Astrocyte of the cerebellum (primary cell): ENCODE measurements around the gene GPR4.
"Not testable (repeated sequence)": the region's sequence is repeated elsewhere in the genome, so short reads cannot be mapped to it uniquely, and the experiment has no call there.

Source experiments
- DNase-seq: peaks from one replicate; pipeline ENCODE4 v3.0.0-alpha.2; 2011; ENCODE audit warnings: low read depth
- H3K4me3 ChIP-seq: 2 replicates; pipeline ENCODE4 v1.5.1; 2011; ENCODE audit warnings: mild to moderate bottlenecking, low read depth, low read length, moderate library complexity
- in situ Hi-C: cut with HindIII; loops from 2 replicates; pipeline ENCODE4 v1.10.0; 2017; ENCODE audit warnings: low sequenced_read_pairs
- TF ChIP-seq, protein P1 (sequence below): IDR thresholded peaks from 2 replicates; pipeline ENCODE4 v1.5.1; 2012; ENCODE audit warnings: low read length, low read depth, moderate library complexity, mild to moderate bottlenecking; ENCODE audit errors: missing control alignments

GPR4 gene

GRCh38 chr19:45637890-45638667 lies 36.1 kb upstream of the GPR4 start:
- H3K4me3 ChIP-seq: peak overlapping the region; percentile 65
- DNase-seq: no peak
- in situ Hi-C loops: no loop called here
- TF ChIP-seq, protein P1, sequence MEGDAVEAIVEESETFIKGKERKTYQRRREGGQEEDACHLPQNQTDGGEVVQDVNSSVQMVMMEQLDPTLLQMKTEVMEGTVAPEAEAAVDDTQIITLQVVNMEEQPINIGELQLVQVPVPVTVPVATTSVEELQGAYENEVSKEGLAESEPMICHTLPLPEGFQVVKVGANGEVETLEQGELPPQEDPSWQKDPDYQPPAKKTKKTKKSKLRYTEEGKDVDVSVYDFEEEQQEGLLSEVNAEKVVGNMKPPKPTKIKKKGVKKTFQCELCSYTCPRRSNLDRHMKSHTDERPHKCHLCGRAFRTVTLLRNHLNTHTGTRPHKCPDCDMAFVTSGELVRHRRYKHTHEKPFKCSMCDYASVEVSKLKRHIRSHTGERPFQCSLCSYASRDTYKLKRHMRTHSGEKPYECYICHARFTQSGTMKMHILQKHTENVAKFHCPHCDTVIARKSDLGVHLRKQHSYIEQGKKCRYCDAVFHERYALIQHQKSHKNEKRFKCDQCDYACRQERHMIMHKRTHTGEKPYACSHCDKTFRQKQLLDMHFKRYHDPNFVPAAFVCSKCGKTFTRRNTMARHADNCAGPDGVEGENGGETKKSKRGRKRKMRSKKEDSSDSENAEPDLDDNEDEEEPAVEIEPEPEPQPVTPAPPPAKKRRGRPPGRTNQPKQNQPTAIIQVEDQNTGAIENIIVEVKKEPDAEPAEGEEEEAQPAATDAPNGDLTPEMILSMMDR: no peak

DNA sequence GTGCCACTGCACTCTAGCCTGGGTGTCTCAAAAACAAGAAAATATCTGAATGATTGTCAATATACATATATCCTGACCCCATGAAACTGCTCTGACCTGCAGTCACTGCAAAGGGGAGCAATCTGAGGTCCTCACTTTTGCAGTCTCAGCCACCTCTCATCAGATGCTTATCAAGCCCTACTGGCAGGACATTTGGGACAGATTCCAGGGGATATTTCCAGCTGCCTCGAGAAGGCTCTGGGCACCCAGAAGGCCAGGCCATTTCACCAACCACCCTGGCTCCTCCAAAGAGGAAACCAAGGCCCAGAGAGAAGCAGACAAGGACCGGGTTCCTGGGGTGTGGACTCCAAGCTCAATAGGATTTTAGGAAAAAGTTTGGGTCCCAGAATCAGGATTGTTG lies 34.9 kb upstream of the GPR4 start:
- in situ Hi-C loops: no loop called here
- TF ChIP-seq, protein P1: no peak
- no peak for DNase-seq
- H3K4me3 ChIP-seq: no peak overlapping the region

DNA sequence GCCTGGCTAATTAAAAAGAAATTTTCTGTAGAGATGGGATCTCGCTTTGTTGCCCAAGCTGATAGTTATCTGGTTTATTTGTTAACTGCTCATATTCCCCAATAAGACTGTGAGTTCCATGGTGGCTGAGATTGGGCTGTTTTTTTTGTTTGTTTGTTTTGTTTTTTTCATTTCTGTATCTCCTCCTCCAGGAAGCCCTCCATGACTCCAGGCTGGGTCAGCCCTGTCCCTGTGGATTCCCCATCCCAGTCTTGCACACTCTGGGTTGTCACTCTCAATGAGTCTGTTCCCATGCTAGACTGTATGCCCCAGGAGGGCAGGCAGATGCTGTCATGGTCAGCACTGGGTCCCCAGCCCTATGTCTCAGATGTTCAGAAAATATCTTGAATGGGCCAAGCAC lies 34.3 kb upstream of the GPR4 start:
- TF ChIP-seq, protein P1: no peak
- in situ Hi-C loops: no loop called here
- no peak overlapping the region for H3K4me3 ChIP-seq
- DNase-seq: no peak

GRCh38 chr19:45632468-45633196 lies 30.6 kb upstream of the GPR4 start:
- no peak overlapping the region for H3K4me3 ChIP-seq
- in situ Hi-C loops: no loop called here
- peak; percentile 67 for DNase-seq
- TF ChIP-seq, protein P1: no peak

DNA sequence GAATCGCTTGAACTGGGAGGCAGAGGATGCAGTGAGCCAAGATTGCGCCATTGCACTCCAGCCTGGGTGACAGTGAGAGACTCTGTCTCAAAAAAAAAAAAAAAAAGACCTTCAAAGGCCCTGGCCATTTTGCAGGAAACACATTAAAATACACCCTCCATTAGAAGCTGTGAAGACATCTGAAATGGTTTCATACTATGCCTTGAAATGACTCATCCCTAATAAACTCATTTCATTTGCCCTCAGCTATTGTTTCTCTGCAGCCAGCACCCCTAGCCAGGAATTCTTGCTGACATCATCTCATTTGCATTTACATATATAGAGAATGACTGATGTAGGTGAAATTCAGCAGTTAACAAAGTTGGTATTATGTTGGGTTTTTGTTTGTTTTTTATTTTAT lies 28.5 kb upstream of the GPR4 start:
- H3K4me3 ChIP-seq: no peak overlapping the region
- in situ Hi-C loops: no loop called here
- DNase-seq: peak; percentile 88
- TF ChIP-seq, protein P1: no peak

- DNase-seq: no peak
- H3K4me3 ChIP-seq: no peak overlapping the region
- TF ChIP-seq, protein P1: no peak
- in situ Hi-C loops: no loop called here
Observed at GRCh38 chr19:45629704-45630103, 27.7 kb upstream of the GPR4 start.

DNA sequence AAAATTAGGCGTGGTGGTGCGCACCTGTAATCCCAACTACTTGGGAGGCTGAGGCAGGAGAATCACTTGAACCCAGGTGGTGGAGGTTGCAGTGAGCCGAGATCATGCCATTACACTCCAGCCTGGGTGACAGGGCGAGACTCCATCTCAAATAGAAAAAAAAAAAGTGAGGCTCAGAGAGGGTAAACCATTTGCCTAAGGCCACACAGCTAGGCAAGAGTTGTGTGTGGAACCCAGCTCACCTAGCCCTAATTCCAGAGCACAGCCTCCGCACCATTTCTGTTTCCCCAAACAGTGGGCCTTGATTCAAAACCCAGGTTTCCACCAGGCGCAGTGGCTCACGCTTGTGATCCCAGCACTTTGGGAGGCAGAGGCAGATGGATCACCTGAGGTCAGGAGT lies 26.2 kb upstream of the GPR4 start:
- H3K4me3 ChIP-seq, DNase-seq, in situ Hi-C loops: not testable (repeated sequence)
